DOHH2 (cell line): ENCODE measurements around the gene ASPRV1.

Experiments
- H3F3A ChIP-seq: fragments of 200-600 bp; sonication (generic), shearing (Covaris generic); 2 replicates; pipeline ENCODE4 v1.6.0; 2016; ENCODE audit warnings: antibody characterized with exemption, mild to moderate bottlenecking; ENCODE audit not compliant: control insufficient read depth, insufficient read depth
- H3K27ac ChIP-seq: fragments of 200-600 bp; sonication (generic); 2 replicates; pipeline ENCODE4 v1.5.1; 2014; ENCODE audit warnings: low read depth, mild to moderate bottlenecking, low read length, moderate library complexity
- H3K27me3 ChIP-seq: fragments of 200-600 bp; sonication (generic); 2 replicates; pipeline ENCODE4 v1.6.1; 2014; ENCODE audit warnings: mild to moderate bottlenecking, low read length, mixed read lengths; ENCODE audit not compliant: control insufficient read depth
- H3K36me3 ChIP-seq: fragments of 200-600 bp; sonication (generic); 2 replicates; pipeline ENCODE4 v1.6.1; 2014; ENCODE audit warnings: mild to moderate bottlenecking, low read length, moderate library complexity, mixed read lengths; ENCODE audit not compliant: control insufficient read depth
- H3K4me1 ChIP-seq: fragments of 200-600 bp; sonication (generic); 2 replicates; pipeline ENCODE4 v1.6.1; 2014; ENCODE audit warnings: mild to moderate bottlenecking, low read length, mixed read lengths; ENCODE audit not compliant: control insufficient read depth
- H3K4me2 ChIP-seq: fragments of 200-600 bp; sonication (generic); 2 replicates; pipeline ENCODE4 v1.6.0; 2014; ENCODE audit warnings: mild to moderate bottlenecking, low read length, moderate library complexity
- H3K4me3 ChIP-seq: fragments of 200-600 bp; sonication (generic); 2 replicates; pipeline ENCODE4 v1.5.1; 2014; ENCODE audit warnings: mild to moderate bottlenecking, low read length, mixed read lengths
- H3K79me2 ChIP-seq: fragments of 200-600 bp; sonication (generic); 2 replicates; pipeline ENCODE4 v1.6.1; 2014; ENCODE audit warnings: mild to moderate bottlenecking, low read length, mixed read lengths; ENCODE audit not compliant: control insufficient read depth
- H3K9me2 ChIP-seq: fragments of 200-600 bp; sonication (generic); replicated peaks from 2 replicates; pipeline ENCODE4 v1.6.1; 2014; ENCODE audit warnings: mild to moderate bottlenecking, low read length, mixed read lengths; ENCODE audit not compliant: control insufficient read depth
- H3K9me3 ChIP-seq: fragments of 200-600 bp; sonication (generic); 2 replicates; pipeline ENCODE4 v1.6.1; 2014; ENCODE audit warnings: antibody characterized with exemption, low read length, mixed read lengths; ENCODE audit not compliant: control insufficient read depth, insufficient read depth
- H4K20me1 ChIP-seq: fragments of 200-600 bp; sonication (generic); 2 replicates; pipeline ENCODE4 v1.6.0; 2014; ENCODE audit warnings: low read depth, mild to moderate bottlenecking, antibody characterized with exemption, low read length, moderate library complexity; ENCODE audit not compliant: control insufficient read depth, insufficient read depth
- CTCF ChIP-seq: fragments of 200-600 bp; sonication (generic); IDR thresholded peaks from one replicate; pipeline ENCODE4 v1.5.1; 2014; ENCODE audit warnings: antibody characterized with exemption, mild to moderate bottlenecking, low read depth, low read length; ENCODE audit not compliant: poor library complexity, severe bottlenecking
- EZH2phosphoT487 ChIP-seq: fragments of 200-600 bp; sonication (generic); IDR thresholded peaks from 2 replicates; pipeline ENCODE4 v1.6.1; 2017; ENCODE audit warnings: borderline replicate concordance, mild to moderate bottlenecking, antibody characterized with exemption, low read length, moderate library complexity, mixed read lengths

The ASPRV1 gene

DNA sequence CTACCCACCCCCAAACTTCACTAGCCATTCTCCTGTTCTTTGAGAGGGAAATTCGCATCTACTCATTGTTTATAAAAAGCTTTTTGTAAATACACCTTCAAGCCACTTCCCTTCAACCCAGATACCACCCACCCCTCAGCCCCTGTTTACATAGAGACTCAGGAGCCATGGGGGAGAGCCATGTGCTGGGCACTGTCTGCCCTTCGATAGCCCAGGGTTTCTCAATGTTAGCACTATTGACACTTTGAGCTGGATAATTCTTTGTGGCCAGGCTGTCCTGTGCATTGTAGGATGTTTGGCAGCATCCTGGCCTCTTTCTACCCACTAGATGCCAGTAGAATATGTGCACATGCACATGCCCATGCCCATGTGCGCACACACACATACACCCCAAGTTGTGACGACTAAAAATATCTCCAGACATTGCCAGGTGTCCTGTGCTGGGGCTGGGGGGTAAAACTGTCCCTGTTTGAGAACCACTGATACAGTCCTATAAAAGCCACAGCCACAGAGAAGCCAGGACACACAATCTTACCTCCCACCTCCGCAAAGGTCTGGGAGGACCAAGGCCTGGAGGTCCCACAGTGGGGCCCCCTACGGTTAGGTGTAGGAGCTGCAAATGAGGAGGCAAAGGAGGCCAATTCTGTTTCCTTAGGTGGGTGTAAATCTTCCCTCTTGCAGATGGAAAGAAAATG, 44.5 kb upstream of the ASPRV1 start:
- H3K79me2 ChIP-seq = no peaks in the 10 kb centered on the region
- no peaks in the 10 kb centered on the region for H4K20me1 ChIP-seq
- H3F3A ChIP-seq = no peaks in the 10 kb centered on the region
- no peaks in the 10 kb centered on the region for H3K9me2 ChIP-seq
- H3K4me1 ChIP-seq = peaks cover 19% of the 10 kb centered on the region
- H3K4me2 ChIP-seq = no peak overlapping the region
- no peaks in the 10 kb centered on the region for H3K9me3 ChIP-seq
- H3K4me3 ChIP-seq = no peak overlapping the region
- H3K27ac ChIP-seq = no peak overlapping the region
- no peaks in the 10 kb centered on the region for H3K27me3 ChIP-seq
- peak; percentile 25 for TF ChIP-seq CTCF
- no peak for TF ChIP-seq EZH2phosphoT487
- H3K36me3 ChIP-seq = no peaks in the 10 kb centered on the region

DNA sequence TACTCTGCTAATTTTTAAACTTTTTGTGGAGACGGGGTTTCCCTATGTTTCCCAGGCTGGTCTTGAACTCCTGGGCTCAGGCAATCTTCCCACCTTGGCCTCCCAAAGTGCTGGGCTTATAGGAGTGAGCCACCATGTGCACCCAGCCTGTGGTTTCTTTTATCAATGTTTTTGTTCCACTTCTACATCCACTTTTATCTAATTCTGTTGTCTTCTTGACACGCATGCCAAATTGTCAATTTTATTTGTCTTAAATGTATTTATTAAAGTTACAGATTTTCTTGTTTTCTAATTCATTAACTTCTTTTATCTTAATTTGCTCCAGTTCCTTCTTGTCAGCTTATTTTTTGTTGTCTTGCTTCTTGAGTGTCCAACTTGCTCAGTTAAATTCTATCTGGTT, 43.8 kb upstream of the ASPRV1 start:
- no peak overlapping the region for H3K4me2 ChIP-seq
- H3K9me3 ChIP-seq = no peaks in the 10 kb centered on the region
- no peaks in the 10 kb centered on the region for H3K79me2 ChIP-seq
- peaks cover 13% of the 10 kb centered on the region for H3K4me1 ChIP-seq
- H4K20me1 ChIP-seq = no peaks in the 10 kb centered on the region
- no peak overlapping the region for H3K27ac ChIP-seq
- no peaks in the 10 kb centered on the region for H3K36me3 ChIP-seq
- no peaks in the 10 kb centered on the region for H3K27me3 ChIP-seq
- H3K9me2 ChIP-seq = no peaks in the 10 kb centered on the region
- no peak overlapping the region for H3K4me3 ChIP-seq
- TF ChIP-seq EZH2phosphoT487 (no peak), CTCF (no peak)
- no peaks in the 10 kb centered on the region for H3F3A ChIP-seq

GRCh38 chr2:70003093-70003830, 41.8 kb upstream of the ASPRV1 start:
- Histone ChIP-seq H3K27me3 (no peaks in the 10 kb centered on the region), H3K4me1 (peaks cover 13% of the 10 kb centered on the region), H3K79me2 (no peaks in the 10 kb centered on the region), H4K20me1 (no peaks in the 10 kb centered on the region), H3K4me3 (no peak overlapping the region), H3K36me3 (no peaks in the 10 kb centered on the region), H3K27ac (no peak overlapping the region), H3K9me3 (no peaks in the 10 kb centered on the region), H3K4me2 (no peak overlapping the region; the same call in 1 of the 2 replicates), H3F3A (no peaks in the 10 kb centered on the region), H3K9me2 (no peaks in the 10 kb centered on the region)
- TF ChIP-seq EZH2phosphoT487 = no peak
- TF ChIP-seq CTCF = no peak
